Thyroid gland (tissue), 4 donors: Measurements from ENCODE around the gene GLIS1. TPM values are rescaled to one million over a fixed set of nuclear protein-coding genes. Genes with fewer than 3 reads are reported as not detected.

Experiments used
- DNase-seq, 2 donors: peaks; one replicate each; pipeline ENCODE4 v3.0.0-alpha.2; 2019
- H3K27ac ChIP-seq, 3 donors: fragments of 200-600 bp; sonication (generic); 1 replicate in 2 of 3; 2 replicates in 1 of 3; pipeline ENCODE4 v1.5.1; 2016 to 2019; ENCODE audit warnings: mild to moderate bottlenecking in 1 of 3, moderate library complexity in 1 of 3
- H3K27me3 ChIP-seq: fragments of 200-600 bp; sonication (generic); one replicate; pipeline ENCODE4 v1.5.1; 2019
- H3K36me3 ChIP-seq, 2 donors: fragments of 200-600 bp; sonication (generic); one replicate each; pipeline ENCODE4 v1.5.1; 2016 to 2019
- H3K4me1 ChIP-seq, 2 donors: fragments of 200-600 bp; sonication (generic); one replicate each; pipeline ENCODE4 v1.5.1; 2017 to 2019
- H3K4me3 ChIP-seq, 3 donors: fragments of 200-600 bp; sonication (generic); replicated peaks in 1 of 3; 1 replicate in 2 of 3; 2 replicates in 1 of 3; pipeline ENCODE4 v1.5.1; 2016; ENCODE audit warnings: mild to moderate bottlenecking in 1 of 3
- H3K9me3 ChIP-seq: fragments of 200-600 bp; sonication (generic); one replicate; pipeline ENCODE4 v1.5.1; 2017
- POLR2A ChIP-seq, 2 donors: fragments of 450-650 bp; IDR thresholded peaks; one replicate each; pipeline ENCODE4 v1.6.1; 2017; ENCODE audit warnings: antibody characterized with exemption in 2 of 2, mild to moderate bottlenecking in 2 of 2, moderate library complexity in 1 of 2
- WGBS, 2 donors: methylation state at CpG; one replicate each; pipeline ENCODE4 v1.1.5; 2017; 5-methylcytosine and 5-hydroxymethylcytosine counted together
- intact Hi-C: fragments of 100-400 bp; cut with DNase I; formaldehyde crosslinking; loops from one replicate; pipeline ENCODE4 v1.15.1; 2023
- total RNA-seq, 4 donors: library from RNA; depleted of rRNA; stranded (reverse); fragments of >200 nt; gene quantifications; one replicate each; pipeline ENCODE4 v1.2.3, GENCODE V29; 2016
- TF ChIP-seq, protein P1 (sequence below), 6 experiments: fragments of 200-600 bp in 3 of 6; fragments of 450-650 bp in 3 of 6; sonication (generic) in 3 of 6; IDR thresholded peaks; one replicate each; pipeline ENCODE4 v1.5.1; 2016 to 2019; ENCODE audit warnings: antibody characterized with exemption in 6 of 6, mild to moderate bottlenecking in 2 of 6, inconsistent platforms in 1 of 6, moderate library complexity in 1 of 6

The GLIS1 gene
- total RNA-seq, 4 donors from 2014 or later: 0.29 TPM; not detected in 3

DNA sequence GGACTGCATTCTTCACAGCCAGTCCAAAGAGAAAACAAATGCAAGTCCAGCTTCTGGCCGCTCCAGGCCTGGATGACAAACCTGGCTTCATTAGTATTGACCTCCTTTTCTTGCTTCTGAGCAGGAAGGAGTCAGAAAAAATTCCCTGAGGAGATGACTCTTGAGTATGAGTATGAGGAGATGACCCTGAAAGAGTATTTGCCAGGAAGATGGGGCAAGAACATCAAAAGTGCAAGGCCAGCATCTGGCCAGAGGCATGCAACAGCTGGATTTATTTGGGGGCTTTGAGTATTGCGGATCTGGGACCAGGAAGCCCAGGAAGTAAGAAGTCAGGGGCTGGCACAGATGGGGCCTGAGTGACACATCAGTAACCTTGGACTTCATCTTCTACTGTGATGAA lies 113.9 kb downstream of the GLIS1 start:
- intact Hi-C loops: no loop called here
- DNase-seq: no peak

DNA sequence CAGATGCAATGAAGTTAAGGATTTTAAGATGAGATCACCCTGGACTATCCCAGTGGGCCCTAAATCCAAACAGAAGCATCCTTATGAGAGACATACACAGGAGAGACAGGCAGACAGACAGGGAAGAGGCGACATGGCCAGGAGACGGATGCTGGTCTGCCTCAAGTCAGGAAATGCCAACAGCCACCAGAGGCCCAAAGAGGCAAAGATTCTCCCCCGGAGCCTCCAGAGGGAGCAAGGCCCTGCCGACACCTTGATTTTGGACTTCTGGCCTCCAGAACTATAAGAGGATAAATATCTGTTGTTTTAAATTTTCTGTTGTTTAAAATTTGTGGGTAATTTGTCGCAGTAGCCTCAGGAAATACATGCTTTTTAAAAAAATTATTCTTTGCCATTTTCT lies 116.4 kb downstream of the GLIS1 start:
- H3K27ac ChIP-seq: no peak overlapping the region

More for the DNA sequence above, 113.9 kb downstream of the GLIS1 start:
- Histone ChIP-seq H3K27me3 (no peaks in the 10 kb centered on the region), H3K9me3 (no peaks in the 10 kb centered on the region), H3K27ac (no peak overlapping the region), H3K4me1 (no peaks in the 10 kb centered on the region), H3K36me3 (no peaks in the 10 kb centered on the region), H3K4me3 (no peak overlapping the region)
- 74 to 87% methylated on average over 2 of the region's 2 CpGs for WGBS, 2 donors
- TF ChIP-seq, protein P1, sequence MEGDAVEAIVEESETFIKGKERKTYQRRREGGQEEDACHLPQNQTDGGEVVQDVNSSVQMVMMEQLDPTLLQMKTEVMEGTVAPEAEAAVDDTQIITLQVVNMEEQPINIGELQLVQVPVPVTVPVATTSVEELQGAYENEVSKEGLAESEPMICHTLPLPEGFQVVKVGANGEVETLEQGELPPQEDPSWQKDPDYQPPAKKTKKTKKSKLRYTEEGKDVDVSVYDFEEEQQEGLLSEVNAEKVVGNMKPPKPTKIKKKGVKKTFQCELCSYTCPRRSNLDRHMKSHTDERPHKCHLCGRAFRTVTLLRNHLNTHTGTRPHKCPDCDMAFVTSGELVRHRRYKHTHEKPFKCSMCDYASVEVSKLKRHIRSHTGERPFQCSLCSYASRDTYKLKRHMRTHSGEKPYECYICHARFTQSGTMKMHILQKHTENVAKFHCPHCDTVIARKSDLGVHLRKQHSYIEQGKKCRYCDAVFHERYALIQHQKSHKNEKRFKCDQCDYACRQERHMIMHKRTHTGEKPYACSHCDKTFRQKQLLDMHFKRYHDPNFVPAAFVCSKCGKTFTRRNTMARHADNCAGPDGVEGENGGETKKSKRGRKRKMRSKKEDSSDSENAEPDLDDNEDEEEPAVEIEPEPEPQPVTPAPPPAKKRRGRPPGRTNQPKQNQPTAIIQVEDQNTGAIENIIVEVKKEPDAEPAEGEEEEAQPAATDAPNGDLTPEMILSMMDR (IDR thresholded peaks at IDR 0.05): no peak
- TF ChIP-seq POLR2A (IDR thresholded peaks at IDR 0.05): no peak

DNA sequence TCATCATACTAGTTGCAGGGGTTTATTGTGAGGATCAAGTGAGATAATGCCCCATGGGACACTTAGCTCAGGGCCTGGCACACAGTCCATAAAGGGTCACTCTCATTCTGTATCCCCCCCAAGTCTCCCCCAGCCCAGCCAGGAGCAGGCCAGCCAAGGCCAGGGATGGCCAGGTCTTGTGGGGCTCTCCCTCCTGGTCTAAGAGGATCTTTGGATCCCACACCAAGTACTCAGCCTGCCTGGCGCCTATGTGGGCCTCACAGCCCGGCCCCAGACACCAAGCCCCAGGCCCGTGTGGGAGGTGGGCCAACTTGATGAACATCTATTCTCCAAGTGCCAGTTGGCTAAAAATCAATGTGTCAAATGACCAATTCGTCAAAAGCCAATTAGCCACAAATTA lies 117.8 kb downstream of the GLIS1 start:
- no peaks in the 10 kb centered on the region for H3K9me3 ChIP-seq
- H3K4me3 ChIP-seq: no peak overlapping the region
- no peak overlapping the region for H3K27ac ChIP-seq
- TF ChIP-seq POLR2A (IDR thresholded peaks at IDR 0.05): no peak
- TF ChIP-seq, protein P1 (IDR thresholded peaks at IDR 0.05): no peak
- H3K36me3 ChIP-seq: no peaks in the 10 kb centered on the region
- H3K4me1 ChIP-seq: no peaks in the 10 kb centered on the region
- WGBS, 2 donors: 78 to 85% methylated on average over 3 to 4 of the region's 4 CpGs
- H3K27me3 ChIP-seq: no peaks in the 10 kb centered on the region
- no peak for DNase-seq
- intact Hi-C loops: no loop called here

More for the DNA sequence above, 116.4 kb downstream of the GLIS1 start:
- no peaks in the 10 kb centered on the region for H3K27me3 ChIP-seq
- H3K4me1 ChIP-seq: no peaks in the 10 kb centered on the region
- H3K9me3 ChIP-seq: no peaks in the 10 kb centered on the region
- intact Hi-C loops: no loop called here
- no peak for TF ChIP-seq POLR2A (IDR thresholded peaks at IDR 0.05)
- TF ChIP-seq, protein P1 (IDR thresholded peaks at IDR 0.05): no peak
- WGBS, 2 donors: 86 to 90% methylated on average over 5 of the region's 5 CpGs
- H3K36me3 ChIP-seq: no peaks in the 10 kb centered on the region
- no peak overlapping the region for H3K4me3 ChIP-seq
- DNase-seq: no peak

DNA sequence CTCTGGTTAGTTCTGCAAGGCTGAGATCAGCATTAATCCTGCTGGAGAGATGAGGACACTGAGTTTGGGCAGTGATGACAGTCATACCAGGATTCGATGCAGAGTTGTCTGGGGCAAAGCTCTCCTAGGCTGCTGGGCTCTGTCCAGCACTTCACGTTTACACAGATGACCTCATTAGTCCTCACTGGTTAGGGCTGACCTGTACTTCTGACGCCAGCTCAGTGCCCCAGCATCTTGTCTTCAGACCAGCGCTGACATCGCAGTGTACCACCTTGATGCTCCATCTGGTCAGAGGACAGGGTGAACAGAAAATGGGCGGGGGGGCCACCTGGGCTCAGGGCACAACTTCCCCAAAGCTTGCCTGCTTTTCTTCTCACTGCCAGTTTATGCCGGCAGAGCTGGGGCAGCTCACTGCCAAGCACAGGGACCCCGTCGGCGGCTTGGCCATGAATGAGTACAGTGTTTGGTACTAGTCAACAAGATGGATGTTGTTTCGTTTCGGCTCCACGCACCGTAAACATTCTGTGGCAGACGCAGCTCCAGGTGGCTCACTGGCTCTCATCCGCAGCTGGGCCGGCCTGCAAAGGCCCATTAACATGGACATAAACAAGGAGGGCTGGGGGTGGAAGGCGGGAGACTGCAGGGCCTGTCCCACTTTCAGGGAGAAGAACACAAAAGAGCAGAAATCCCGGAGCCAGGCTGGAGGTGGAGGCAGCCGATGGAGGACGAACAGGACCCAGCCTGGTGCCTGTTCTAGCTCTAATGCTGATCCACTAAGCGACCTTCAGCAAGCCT lies 118.7 kb downstream of the GLIS1 start:
- Histone ChIP-seq H3K9me3 (no peaks in the 10 kb centered on the region), H3K27ac (no peak overlapping the region), H3K36me3 (no peaks in the 10 kb centered on the region), H3K27me3 (no peaks in the 10 kb centered on the region), H3K4me1 (no peaks in the 10 kb centered on the region), H3K4me3 (no peak overlapping the region)
- DNase-seq: no peak
- intact Hi-C loops: no loop called here
- WGBS, 2 donors: 74% methylated on average over 20 to 22 of the region's 22 CpGs
- TF ChIP-seq POLR2A (IDR thresholded peaks at IDR 0.05): no peak
- TF ChIP-seq, protein P1 (IDR thresholded peaks at IDR 0.05): no peak

- no peak for DNase-seq
- no peak overlapping the region for H3K4me3 ChIP-seq
- intact Hi-C loops: no loop called here
- no peaks in the 10 kb centered on the region for H3K4me1 ChIP-seq
- H3K27me3 ChIP-seq: no peaks in the 10 kb centered on the region
- WGBS, 2 donors: 89 to 95% methylated on average over 7 of the region's 7 CpGs
- no peak overlapping the region for H3K27ac ChIP-seq
- H3K9me3 ChIP-seq: no peaks in the 10 kb centered on the region
- no peaks in the 10 kb centered on the region for H3K36me3 ChIP-seq
- TF ChIP-seq POLR2A (IDR thresholded peaks at IDR 0.05): no peak
- TF ChIP-seq, protein P1 (IDR thresholded peaks at IDR 0.05): no peak
Measured at GRCh38 chr1:53619367-53620060, 119.5 kb downstream of the GLIS1 start.
